GM19035 (cell line): ENCODE results near the gene DNAJB5.

ENCODE experiments used
- ATAC-seq: cut with Tn5 transposase; IDR thresholded peaks from one replicate; pipeline ENCODE4 v1.9.1; 2021; ENCODE audit not compliant: unreplicated experiment

Gene DNAJB5

GRCh38 chr9:34983209-34983608, 6.3 kb upstream of the DNAJB5 start:
- ATAC-seq, result no peak

- ATAC-seq, result no peak
These were observed 5.5 kb upstream of the DNAJB5 start for GRCh38 chr9:34984049-34984448.

- ATAC-seq, result no peak
These were observed 4.1 kb upstream of the DNAJB5 start for GRCh38 chr9:34985311-34985899.

GRCh38 chr9:34986540-34987047, 3.0 kb upstream of the DNAJB5 start:
- no peak for ATAC-seq

- no peak for ATAC-seq
These were observed 2.2 kb upstream of the DNAJB5 start for GRCh38 chr9:34987160-34987901.

GRCh38 chr9:34988218-34989002, 1.1 kb upstream of the DNAJB5 start:
- no peak for ATAC-seq

- peak; percentile 8 for ATAC-seq
These were observed 546 bp downstream of the DNAJB5 start for GRCh38 chr9:34989946-34990635.

- no peak for ATAC-seq
These were observed 1.5 kb downstream of the DNAJB5 start for GRCh38 chr9:34990908-34991606.

- ATAC-seq, result no peak
These were observed 2.2 kb downstream of the DNAJB5 start for GRCh38 chr9:34991607-34992375.

- ATAC-seq, result no peak
These were observed 2.9 kb downstream of the DNAJB5 start for GRCh38 chr9:34992376-34992951.

- ATAC-seq, result no peak
These were observed 4.1 kb downstream of the DNAJB5 start for GRCh38 chr9:34993502-34994259.

- ATAC-seq, result no peak
These were observed 4.8 kb downstream of the DNAJB5 start for GRCh38 chr9:34994260-34994899.

- ATAC-seq, result no peak
These were observed 5.5 kb downstream of the DNAJB5 start for GRCh38 chr9:34994900-34995669.

- ATAC-seq, result no peak
These were observed 6.1 kb downstream of the DNAJB5 start for GRCh38 chr9:34995670-34996060.

GRCh38 chr9:34996181-34996904, 6.8 kb downstream of the DNAJB5 start:
- ATAC-seq, result no peak

GRCh38 chr9:34996905-34997279, 7.3 kb downstream of the DNAJB5 start:
- no peak for ATAC-seq

GRCh38 chr9:34997379-34997781, 7.8 kb downstream of the DNAJB5 start:
- no peak for ATAC-seq
